SIG-M5 (cell line): Measurements from ENCODE around the gene CCDC198.

Experiments
- DNase-seq: peaks from one replicate; lab custom pipeline; 2025; lab: John Stamatoyannopoulos, UW

Gene CCDC198

DNA sequence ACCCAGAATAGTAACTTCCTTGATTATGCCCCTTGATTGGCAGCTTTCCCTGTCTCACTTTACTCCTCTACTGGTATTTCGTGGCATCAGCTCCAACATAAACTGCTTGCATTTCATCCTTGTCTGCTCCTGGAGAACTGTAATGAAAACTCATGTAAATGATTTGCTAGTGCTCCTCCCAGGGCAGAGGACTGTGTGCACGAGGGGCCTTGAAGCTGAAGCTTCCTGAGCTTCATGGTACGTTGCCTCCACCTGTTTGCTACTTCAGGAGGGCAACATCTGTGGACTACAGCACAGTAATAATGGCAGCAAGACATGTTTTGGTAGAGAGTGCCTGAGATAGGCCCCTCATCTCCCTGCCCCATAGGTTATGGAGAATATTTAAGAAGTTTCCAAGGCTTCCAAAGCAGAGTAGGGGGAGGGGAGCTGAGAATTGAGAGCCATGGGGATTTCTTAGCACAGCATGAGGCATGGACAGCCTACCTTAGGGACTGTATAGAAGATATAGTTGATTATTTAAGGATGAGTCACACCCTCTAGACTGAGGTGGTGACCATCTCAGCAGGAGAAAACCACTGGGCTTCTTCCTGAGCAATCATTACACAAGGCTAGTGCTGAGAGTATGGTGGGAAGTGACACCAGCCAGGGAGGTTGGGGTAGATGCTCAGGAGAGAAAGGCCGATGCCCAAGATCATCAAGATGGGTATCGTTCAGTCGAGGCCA is 29.5 kb downstream of the CCDC198 start:
- DNase-seq: no peak

DNA sequence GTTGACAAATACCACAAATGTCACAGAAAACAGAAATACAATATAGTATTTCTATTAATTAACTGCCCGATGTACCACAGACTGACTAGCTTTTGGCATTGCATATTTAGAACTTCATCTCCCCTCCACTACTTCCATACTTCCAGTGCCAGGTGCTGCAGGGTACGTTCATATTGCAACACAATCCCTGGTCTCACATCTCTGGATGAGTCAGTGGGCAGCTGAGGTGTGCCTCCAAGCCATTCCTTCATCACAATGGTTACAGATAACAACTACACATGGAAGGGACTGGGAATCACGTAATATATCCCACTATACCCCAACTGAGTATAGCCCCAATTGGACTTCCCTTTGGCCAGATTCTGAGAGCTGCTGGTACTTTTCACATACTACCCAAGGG is 31.1 kb downstream of the CCDC198 start:
- DNase-seq: no peak

DNA sequence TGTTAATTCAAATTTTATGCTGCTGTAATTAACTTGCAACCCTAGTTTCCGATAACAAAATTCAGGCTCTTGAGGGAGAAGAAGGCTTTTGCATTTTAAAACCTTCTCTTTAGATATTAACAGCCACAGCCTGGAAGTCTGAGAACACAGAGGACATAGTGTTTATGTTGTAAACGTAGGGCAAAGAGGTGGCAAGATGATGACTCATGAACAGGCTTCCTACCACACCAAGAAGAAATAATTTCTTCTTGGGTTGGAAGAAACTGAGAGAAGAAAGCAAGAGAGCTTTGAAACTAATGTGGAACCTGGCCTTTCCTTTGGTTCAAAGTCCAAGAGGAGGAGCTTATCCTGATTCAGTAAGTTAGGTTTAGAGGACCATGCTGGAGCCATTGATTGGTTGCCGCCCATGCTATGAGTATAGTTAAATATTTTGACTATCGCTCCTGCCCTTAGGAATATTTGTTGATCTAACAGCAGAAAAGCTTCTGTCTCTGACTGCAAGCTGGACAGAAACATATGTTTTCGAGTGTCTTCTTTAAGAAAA is 31.8 kb downstream of the CCDC198 start:
- DNase-seq: no peak

DNA sequence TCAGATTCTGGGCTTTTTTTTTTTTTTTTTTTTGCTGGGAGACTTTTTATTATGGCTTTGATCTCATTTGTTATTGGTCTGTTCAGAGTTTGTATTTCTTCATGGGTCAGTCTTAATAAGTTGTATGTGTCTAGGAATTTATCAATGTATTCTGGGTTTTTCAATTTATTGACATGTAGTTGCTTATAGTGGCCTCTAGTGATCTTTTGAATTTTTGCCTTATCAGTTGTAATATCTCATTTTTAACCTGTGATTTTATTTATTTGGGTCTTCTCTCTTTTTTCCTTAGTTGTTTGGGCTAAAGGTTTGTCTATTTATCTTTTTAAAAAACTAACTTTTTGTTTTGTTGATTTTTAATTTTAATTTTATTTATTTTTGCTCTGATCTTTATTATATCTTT is 57.7 kb downstream of the CCDC198 start:
- DNase-seq: no peak

DNA sequence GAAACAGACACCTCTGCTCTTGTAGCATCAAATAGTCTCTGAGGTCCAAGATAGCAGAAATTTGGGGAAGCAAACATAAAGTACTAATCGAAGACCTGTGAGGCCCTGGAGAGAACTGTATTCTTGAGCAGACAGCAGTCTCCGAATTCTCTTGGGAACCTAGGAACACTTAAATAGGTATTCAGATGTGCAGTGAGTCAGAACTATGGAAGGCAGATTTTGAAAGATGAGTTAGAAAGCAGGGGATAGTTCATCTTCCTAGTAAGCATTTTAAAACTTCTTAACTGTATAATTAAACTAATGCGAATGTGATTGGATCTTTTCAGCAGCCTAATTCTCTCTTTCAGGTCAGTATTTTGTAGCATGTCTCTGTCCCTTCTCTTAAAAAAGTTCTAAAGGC is 72.7 kb downstream of the CCDC198 start:
- DNase-seq: no peak

DNA sequence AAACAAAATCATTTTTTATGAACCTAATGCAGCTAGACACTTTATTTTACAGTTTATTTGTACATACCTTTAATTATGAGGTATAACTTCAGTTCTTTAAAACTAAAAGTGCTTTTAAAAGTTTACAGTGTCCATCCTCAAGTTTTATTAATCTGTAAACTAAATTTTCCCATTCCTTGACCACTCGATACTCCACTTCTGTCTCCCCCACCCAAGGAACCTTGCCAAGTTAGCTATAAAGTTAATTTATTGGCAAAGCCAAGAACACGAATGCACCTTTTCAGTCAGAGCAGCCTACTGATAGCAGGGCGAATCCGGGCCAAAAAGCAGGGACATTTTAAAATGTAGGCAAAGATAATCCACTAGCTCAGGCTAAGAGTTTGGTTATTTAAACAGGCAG is 73.6 kb downstream of the CCDC198 start:
- no peak for DNase-seq
